ENCODE results near the gene ACYP2. TPM values are rescaled to one million over a fixed set of nuclear protein-coding genes. Genes with fewer than 3 reads are reported as not detected.

ACYP2 gene
- total RNA-seq, 1 experiment from 2014 or later, result 4.7 TPM

Small RNA genes within 50 kb of the gene (small RNA-seq; reads per million reads assigned to genes)
- not detected for gene RNU7-172P

Other genes with a start within 250 kb of the ACYP2 start
- 31.2 and 39.2 TPM in 2 replicates for gene PSME4, start 144.6 kb upstream of the ACYP2 start, total RNA-seq (2014; rRNA removed; shearing (Covaris generic))
- gene TSPYL6, start 140.6 kb downstream of the ACYP2 start, total RNA-seq (2014; rRNA removed; shearing (Covaris generic)), result not detected in 2 replicates

Measured in HT1080 (cell line).